Activated CD4-positive, alpha-beta T cell treated with anti-CD3 and anti-CD28 coated beads, Interleukin-2, amount 10 ng/mL, durations not matched to agents 24 days and 14 days (primary cell): ENCODE data around the gene HSPG2. TPM values are rescaled to one million over a fixed set of nuclear protein-coding genes. Genes with fewer than 3 reads are reported as not detected.

Experiments
- DNase-seq: peaks from one replicate; pipeline ENCODE4 v3.0.0; 2022
- H3K27ac Mint-ChIP-seq: one replicate; pipeline ENCODE4 v1.8.0; 2022; ENCODE audit warnings: mild to moderate bottlenecking, mixed read lengths
- H3K27me3 Mint-ChIP-seq: one replicate; pipeline ENCODE4 v1.8.0; 2022; ENCODE audit warnings: mixed read lengths
- H3K36me3 Mint-ChIP-seq: one replicate; pipeline ENCODE4 v1.8.0; 2022; ENCODE audit warnings: low read depth, mild to moderate bottlenecking, mixed read lengths
- H3K4me1 Mint-ChIP-seq: one replicate; pipeline ENCODE4 v1.8.0; 2021; ENCODE audit warnings: mixed read lengths
- H3K4me3 Mint-ChIP-seq: one replicate; pipeline ENCODE4 v1.8.0; 2022; ENCODE audit warnings: mild to moderate bottlenecking, moderate library complexity, mixed read lengths
- H3K9me3 Mint-ChIP-seq: one replicate; pipeline ENCODE4 v1.8.0; 2021; ENCODE audit warnings: mixed read lengths
- intact Hi-C: fragments of 100-400 bp; cut with micrococcal nuclease; formaldehyde crosslinking; loops from one replicate; pipeline ENCODE4 v1.15.1; 2023
- total RNA-seq: library from RNA; stranded (reverse); gene quantifications from 2 replicates; pipeline ENCODE4 v1.2.3, GENCODE V29; 2022

Gene HSPG2
- total RNA-seq, 1 donor from 2014 or later: 6.2 TPM

GRCh38 chr1:21872445-21873079 lies 64.5 kb downstream of the HSPG2 start:
- H3K9me3 Mint-ChIP-seq: no peaks in the 10 kb centered on the region
- H3K4me1 Mint-ChIP-seq: no peaks in the 10 kb centered on the region
- H3K27ac Mint-ChIP-seq: no peak overlapping the region
- intact Hi-C loops: no loop called here
- no peak for DNase-seq
- H3K27me3 Mint-ChIP-seq: no peaks in the 10 kb centered on the region
- no peak overlapping the region for H3K4me3 Mint-ChIP-seq
- H3K36me3 Mint-ChIP-seq: no peaks in the 10 kb centered on the region

GRCh38 chr1:21871943-21872342 lies 65.2 kb downstream of the HSPG2 start:
- no peaks in the 10 kb centered on the region for H3K9me3 Mint-ChIP-seq
- no peak for DNase-seq
- H3K27me3 Mint-ChIP-seq: no peaks in the 10 kb centered on the region
- H3K27ac Mint-ChIP-seq: no peak overlapping the region
- H3K4me3 Mint-ChIP-seq: no peak overlapping the region
- intact Hi-C loops: no loop called here
- H3K36me3 Mint-ChIP-seq: no peaks in the 10 kb centered on the region
- no peaks in the 10 kb centered on the region for H3K4me1 Mint-ChIP-seq

- H3K36me3 Mint-ChIP-seq: no peaks in the 10 kb centered on the region
- no peaks in the 10 kb centered on the region for H3K9me3 Mint-ChIP-seq
- no peak overlapping the region for H3K27ac Mint-ChIP-seq
- no peaks in the 10 kb centered on the region for H3K4me1 Mint-ChIP-seq
- intact Hi-C loops: no loop called here
- H3K4me3 Mint-ChIP-seq: no peak overlapping the region
- H3K27me3 Mint-ChIP-seq: no peaks in the 10 kb centered on the region
- no peak for DNase-seq
These were observed 66.5 kb downstream of the HSPG2 start for GRCh38 chr1:21870611-21871010.

- Mint-ChIP-seq H3K4me3 (no peak overlapping the region), H3K36me3 (no peaks in the 10 kb centered on the region), H3K27me3 (no peaks in the 10 kb centered on the region), H3K27ac (no peak overlapping the region), H3K9me3 (no peaks in the 10 kb centered on the region), H3K4me1 (no peaks in the 10 kb centered on the region)
- DNase-seq: no peak
- intact Hi-C loops: no loop called here
These were observed 67.4 kb downstream of the HSPG2 start for GRCh38 chr1:21869620-21870121.

- intact Hi-C loops: no loop called here
- H3K9me3 Mint-ChIP-seq: no peaks in the 10 kb centered on the region
- no peaks in the 10 kb centered on the region for H3K27me3 Mint-ChIP-seq
- no peak overlapping the region for H3K27ac Mint-ChIP-seq
- no peaks in the 10 kb centered on the region for H3K36me3 Mint-ChIP-seq
- no peak overlapping the region for H3K4me3 Mint-ChIP-seq
- no peaks in the 10 kb centered on the region for H3K4me1 Mint-ChIP-seq
- no peak for DNase-seq
These were observed 68.1 kb downstream of the HSPG2 start for GRCh38 chr1:21868941-21869454.

GRCh38 chr1:21868482-21868881 lies 68.6 kb downstream of the HSPG2 start:
- no peak for DNase-seq
- Mint-ChIP-seq H3K27me3 (no peaks in the 10 kb centered on the region), H3K36me3 (no peaks in the 10 kb centered on the region), H3K4me1 (no peaks in the 10 kb centered on the region), H3K9me3 (no peaks in the 10 kb centered on the region), H3K27ac (no peak overlapping the region), H3K4me3 (no peak overlapping the region)
- intact Hi-C loops: no loop called here

- Mint-ChIP-seq H3K27ac (no peak overlapping the region), H3K9me3 (no peaks in the 10 kb centered on the region), H3K4me1 (no peaks in the 10 kb centered on the region), H3K4me3 (no peak overlapping the region), H3K36me3 (no peaks in the 10 kb centered on the region), H3K27me3 (no peaks in the 10 kb centered on the region)
- no peak for DNase-seq
- intact Hi-C loops: no loop called here
These were observed 69.6 kb downstream of the HSPG2 start for GRCh38 chr1:21867451-21867996.

- Mint-ChIP-seq H3K4me1 (no peaks in the 10 kb centered on the region), H3K27ac (no peak overlapping the region), H3K36me3 (no peaks in the 10 kb centered on the region), H3K27me3 (no peaks in the 10 kb centered on the region), H3K4me3 (no peak overlapping the region), H3K9me3 (no peaks in the 10 kb centered on the region)
- intact Hi-C loops: no loop called here
- no peak for DNase-seq
These were observed 70.4 kb downstream of the HSPG2 start for GRCh38 chr1:21866707-21867043.

- Mint-ChIP-seq H3K4me1 (no peaks in the 10 kb centered on the region), H3K36me3 (no peaks in the 10 kb centered on the region), H3K9me3 (no peaks in the 10 kb centered on the region), H3K27me3 (no peaks in the 10 kb centered on the region), H3K4me3 (no peak overlapping the region), H3K27ac (no peak overlapping the region)
- intact Hi-C loops: no loop called here
- DNase-seq: no peak
These were observed 71.0 kb downstream of the HSPG2 start for GRCh38 chr1:21865943-21866706.

- DNase-seq: no peak
- Mint-ChIP-seq H3K4me1 (no peaks in the 10 kb centered on the region), H3K9me3 (no peaks in the 10 kb centered on the region), H3K27me3 (no peaks in the 10 kb centered on the region), H3K27ac (no peak overlapping the region), H3K36me3 (no peaks in the 10 kb centered on the region), H3K4me3 (no peak overlapping the region)
- intact Hi-C loops: no loop called here
These were observed 71.5 kb downstream of the HSPG2 start for GRCh38 chr1:21865609-21865942.

GRCh38 chr1:21864730-21865129 lies 72.4 kb downstream of the HSPG2 start:
- Mint-ChIP-seq H3K36me3 (no peaks in the 10 kb centered on the region), H3K27ac (no peak overlapping the region), H3K9me3 (no peaks in the 10 kb centered on the region), H3K4me3 (no peak overlapping the region), H3K27me3 (no peaks in the 10 kb centered on the region), H3K4me1 (no peaks in the 10 kb centered on the region)
- DNase-seq: no peak
- intact Hi-C loops: no loop called here

- DNase-seq: no peak
- no peak overlapping the region for H3K27ac Mint-ChIP-seq
- no peaks in the 10 kb centered on the region for H3K4me1 Mint-ChIP-seq
- H3K9me3 Mint-ChIP-seq: no peaks in the 10 kb centered on the region
- no peaks in the 10 kb centered on the region for H3K27me3 Mint-ChIP-seq
- intact Hi-C loops: no loop called here
- no peaks in the 10 kb centered on the region for H3K36me3 Mint-ChIP-seq
- H3K4me3 Mint-ChIP-seq: no peak overlapping the region
These were observed 73.1 kb downstream of the HSPG2 start for GRCh38 chr1:21863981-21864380.

GRCh38 chr1:21861602-21862429 lies 75.3 kb downstream of the HSPG2 start:
- Mint-ChIP-seq H3K36me3 (no peaks in the 10 kb centered on the region), H3K9me3 (no peaks in the 10 kb centered on the region), H3K27ac (no peak overlapping the region), H3K4me1 (peaks cover 2% of the 10 kb centered on the region), H3K4me3 (no peak overlapping the region), H3K27me3 (no peaks in the 10 kb centered on the region)
- intact Hi-C loops: no loop called here
- no peak for DNase-seq

GRCh38 chr1:21860971-21861370 lies 76.1 kb downstream of the HSPG2 start:
- no peak overlapping the region for H3K4me3 Mint-ChIP-seq

More at GRCh38 chr1:21860971-21861370, 76.1 kb downstream of the HSPG2 start:
- no peaks in the 10 kb centered on the region for H3K9me3 Mint-ChIP-seq
- no peaks in the 10 kb centered on the region for H3K36me3 Mint-ChIP-seq
- H3K4me1 Mint-ChIP-seq: peaks cover 2% of the 10 kb centered on the region
- intact Hi-C loops: no loop called here
- no peak for DNase-seq
- H3K27me3 Mint-ChIP-seq: no peaks in the 10 kb centered on the region
- H3K27ac Mint-ChIP-seq: no peak overlapping the region
